Neural progenitor cell (in vitro differentiated cells): ENCODE data around the gene PWWP2B. TPM values are rescaled to one million over a fixed set of nuclear protein-coding genes. Genes with fewer than 3 reads are reported as not detected.

Experiments used
- DNase-seq: peaks from one replicate; pipeline ENCODE4 v3.0.0-alpha.2; 2016; ENCODE audit warnings: low spot score
- H2AFZ ChIP-seq: fragments of 200-600 bp; sonication (generic); replicated peaks from 2 replicates; pipeline ENCODE4 v1.6.1; 2016; ENCODE audit warnings: antibody characterized with exemption
- H3F3A ChIP-seq: fragments of 200-600 bp; sonication (generic); 2 replicates; pipeline ENCODE4 v1.6.1; 2016; ENCODE audit warnings: antibody characterized with exemption, low read depth
- H3K27ac ChIP-seq: fragments of 200-600 bp; sonication (generic); 2 replicates; pipeline ENCODE4 v1.5.1; 2016; ENCODE audit warnings: mild to moderate bottlenecking
- H3K27me3 ChIP-seq: fragments of 200-600 bp; sonication (generic); 2 replicates; pipeline ENCODE4 v1.6.1; 2016; ENCODE audit warnings: mild to moderate bottlenecking, moderate library complexity
- H3K36me3 ChIP-seq: fragments of 200-600 bp; sonication (generic); 2 replicates; pipeline ENCODE4 v1.5.1; 2016
- H3K4me1 ChIP-seq: fragments of 200-600 bp; sonication (generic); 2 replicates; pipeline ENCODE4 v1.6.1; 2016; ENCODE audit warnings: mixed run types
- H3K4me2 ChIP-seq: fragments of 200-600 bp; sonication (generic); 2 replicates; pipeline ENCODE4 v1.6.1; 2016
- H3K4me3 ChIP-seq: fragments of 200-600 bp; sonication (generic); 2 replicates; pipeline ENCODE4 v1.5.1; 2016
- H3K79me2 ChIP-seq: fragments of 200-600 bp; sonication (generic); 2 replicates; pipeline ENCODE4 v1.6.1; 2016; ENCODE audit warnings: low read depth
- H3K9ac ChIP-seq: fragments of 200-600 bp; sonication (generic); 2 replicates; pipeline ENCODE4 v1.6.1; 2016
- H3K9me3 ChIP-seq: fragments of 200-600 bp; sonication (generic); 2 replicates; pipeline ENCODE4 v1.5.1; 2016; ENCODE audit warnings: low read depth
- H4K20me1 ChIP-seq: fragments of 200-600 bp; sonication (generic); 2 replicates; pipeline ENCODE4 v1.6.1; 2016; ENCODE audit warnings: low read depth
- H3K27ac Mint-ChIP-seq: 3 replicates; pipeline ENCODE4 v1.8.0; 2021; ENCODE audit warnings: mixed read lengths
- H3K27me3 Mint-ChIP-seq: 2 replicates; pipeline ENCODE4 v1.8.0; 2022; ENCODE audit warnings: low read depth, mild to moderate bottlenecking, inconsistent platforms, moderate library complexity, mixed read lengths; ENCODE audit not compliant: insufficient read depth
- H3K36me3 Mint-ChIP-seq: 3 replicates; pipeline ENCODE4 v1.8.0; 2021; ENCODE audit warnings: mixed read lengths
- H3K4me1 Mint-ChIP-seq: 3 replicates; pipeline ENCODE4 v1.8.0; 2021; ENCODE audit warnings: mixed read lengths
- H3K4me3 Mint-ChIP-seq: 3 replicates; pipeline ENCODE4 v1.8.0; 2021; ENCODE audit warnings: mild to moderate bottlenecking, moderate library complexity, mixed read lengths
- H3K9me3 Mint-ChIP-seq: 3 replicates; pipeline ENCODE4 v1.8.0; 2020; ENCODE audit warnings: mixed read lengths
- CTCF ChIP-seq: fragments of 200-600 bp; sonication (generic); IDR thresholded peaks from 2 replicates; pipeline ENCODE4 v1.5.1; 2017; ENCODE audit warnings: antibody characterized with exemption, mild to moderate bottlenecking
- EZH2 ChIP-seq: fragments of 200-600 bp; sonication (generic); IDR thresholded peaks from 2 replicates; pipeline ENCODE4 v1.6.1; 2017; ENCODE audit warnings: antibody characterized with exemption, mild to moderate bottlenecking, moderate library complexity
- EZH2phosphoT487 ChIP-seq: fragments of 200-600 bp; sonication (generic); IDR thresholded peaks from 2 replicates; pipeline ENCODE4 v1.6.1; 2017; ENCODE audit warnings: antibody characterized with exemption
- total RNA-seq: library from RNA; depleted of rRNA; stranded (reverse); fragments of >200 nt; gene quantifications from 2 replicates; pipeline ENCODE4 v1.2.3, GENCODE V29; 2015; ENCODE audit warnings: low replicate concordance

The PWWP2B gene
- total RNA-seq, 1 donor from 2014 or later: 0.34 TPM

DNA sequence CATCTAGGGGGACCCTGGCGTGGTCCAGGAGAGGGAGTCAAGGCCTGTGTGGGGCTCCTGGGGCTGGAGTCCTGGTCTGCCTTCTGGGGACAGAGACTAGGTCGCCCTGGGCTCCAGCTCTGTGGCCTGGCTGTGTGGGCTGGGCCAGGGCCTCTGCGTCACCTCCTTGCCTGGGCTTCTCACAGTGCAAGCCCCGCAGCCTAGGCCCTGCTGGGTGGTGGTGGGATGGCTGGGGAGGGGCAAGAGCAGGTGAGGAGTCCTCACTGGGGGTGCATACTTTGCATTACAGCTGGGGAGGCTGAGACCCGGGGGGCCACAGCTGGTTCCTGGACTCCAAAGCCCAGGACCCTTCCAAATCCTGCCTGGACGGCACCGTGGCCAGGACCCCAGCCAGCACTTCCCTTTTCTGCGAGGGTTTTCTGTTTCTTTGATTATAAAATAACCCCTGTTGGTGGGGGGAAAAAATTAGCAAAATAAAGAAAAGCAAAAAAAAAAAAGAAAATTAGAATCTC lies 23.5 kb downstream of the PWWP2B start:
- Histone ChIP-seq H3K36me3 (no peaks in the 10 kb centered on the region), H3K4me3 (no peak overlapping the region), H3K27me3 (no peaks in the 10 kb centered on the region), H3K9me3 (no peaks in the 10 kb centered on the region), H3K79me2 (no peaks in the 10 kb centered on the region), H3K27ac (no peak overlapping the region), H3F3A (peaks cover 13% of the 10 kb centered on the region), H2AFZ (no peak overlapping the region), H4K20me1 (no peaks in the 10 kb centered on the region), H3K9ac (no peak overlapping the region), H3K4me2 (no peak overlapping the region), H3K4me1 (peaks cover 26% of the 10 kb centered on the region)
- H3K9me3 Mint-ChIP-seq: no peaks in the 10 kb centered on the region
- peaks cover 1% of the 10 kb centered on the region for H3K36me3 Mint-ChIP-seq
- peaks cover under 1% of the 10 kb centered on the region for H3K27me3 Mint-ChIP-seq
- no peak overlapping the region for H3K27ac Mint-ChIP-seq
- TF ChIP-seq EZH2phosphoT487: no peak
- no peak for TF ChIP-seq EZH2
- no peak for TF ChIP-seq CTCF
- no peak overlapping the region for H3K4me3 Mint-ChIP-seq
- DNase-seq: no peak
- peaks cover 30% of the 10 kb centered on the region for H3K4me1 Mint-ChIP-seq

DNA sequence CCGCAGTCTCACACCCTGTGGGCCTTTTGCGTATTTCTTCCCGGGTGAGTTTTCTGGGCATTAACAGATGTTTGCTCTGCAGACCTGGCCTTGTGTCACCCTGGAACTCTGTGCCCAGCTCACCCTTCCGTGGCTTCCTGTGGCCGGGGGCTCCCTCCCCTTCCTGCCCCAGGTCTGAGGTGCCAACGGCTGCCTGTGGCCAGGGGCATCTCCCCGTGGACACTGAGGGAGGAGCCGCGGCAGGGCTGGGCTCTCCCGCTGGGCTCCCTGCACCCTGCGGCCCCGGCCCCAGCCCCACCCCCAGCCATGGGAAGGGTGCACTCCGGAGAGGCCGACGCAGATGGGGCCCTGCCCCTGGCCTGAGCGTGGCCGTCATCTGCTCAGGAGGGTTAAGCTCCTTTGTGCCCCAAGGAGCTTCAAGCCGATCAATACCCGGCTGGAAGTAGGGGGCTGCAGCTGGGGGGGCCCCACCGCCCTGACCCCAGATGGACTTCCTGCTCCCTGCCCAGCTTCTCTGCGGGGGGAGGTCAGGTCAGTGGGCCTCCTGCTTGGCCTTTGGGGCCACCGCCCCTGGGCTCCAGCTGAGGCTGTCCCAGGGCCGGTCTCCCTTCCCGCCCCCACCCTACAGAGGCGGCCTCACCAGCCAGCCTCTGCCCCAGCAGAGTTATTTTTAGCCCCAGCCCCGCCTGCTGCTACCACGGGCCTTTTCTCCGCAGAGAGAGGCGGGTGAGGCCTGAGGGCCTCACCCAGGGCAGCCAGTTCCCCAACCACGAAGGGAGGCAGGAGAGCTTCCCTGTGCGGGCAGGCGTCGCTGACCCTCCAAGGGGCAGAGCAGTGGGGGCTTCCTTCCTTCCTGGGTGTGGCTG lies 24.2 kb downstream of the PWWP2B start:
- H4K20me1 ChIP-seq: no peaks in the 10 kb centered on the region

More for the DNA sequence above, 24.2 kb downstream of the PWWP2B start:
- Histone ChIP-seq H2AFZ (peak overlapping the region; percentile 3), H3K27me3 (no peaks in the 10 kb centered on the region), H3K27ac (no peak overlapping the region), H3K79me2 (no peaks in the 10 kb centered on the region), H3K9ac (no peak overlapping the region), H3F3A (peaks cover 15% of the 10 kb centered on the region), H3K4me2 (peak overlapping the region; percentile 10), H3K36me3 (no peaks in the 10 kb centered on the region), H3K4me1 (peaks cover 26% of the 10 kb centered on the region), H3K9me3 (no peaks in the 10 kb centered on the region), H3K4me3 (no peak overlapping the region)
- Mint-ChIP-seq H3K4me1 (peaks cover 28% of the 10 kb centered on the region), H3K4me3 (no peak overlapping the region), H3K36me3 (no peaks in the 10 kb centered on the region), H3K27me3 (no peaks in the 10 kb centered on the region), H3K9me3 (no peaks in the 10 kb centered on the region), H3K27ac (no peak overlapping the region)
- TF ChIP-seq EZH2phosphoT487: no peak
- no peak for TF ChIP-seq EZH2
- no peak for TF ChIP-seq CTCF
- DNase-seq: peak; percentile 30
